ENCODE results near the gene GDAP1L1. TPM values are rescaled to one million over a fixed set of nuclear protein-coding genes. Genes with fewer than 3 reads are reported as not detected.

The GDAP1L1 gene
- total and polyA plus RNA-seq, 8 donors = 0.12 to 3.6 (median 0.40) TPM; not detected in 2

DNA sequence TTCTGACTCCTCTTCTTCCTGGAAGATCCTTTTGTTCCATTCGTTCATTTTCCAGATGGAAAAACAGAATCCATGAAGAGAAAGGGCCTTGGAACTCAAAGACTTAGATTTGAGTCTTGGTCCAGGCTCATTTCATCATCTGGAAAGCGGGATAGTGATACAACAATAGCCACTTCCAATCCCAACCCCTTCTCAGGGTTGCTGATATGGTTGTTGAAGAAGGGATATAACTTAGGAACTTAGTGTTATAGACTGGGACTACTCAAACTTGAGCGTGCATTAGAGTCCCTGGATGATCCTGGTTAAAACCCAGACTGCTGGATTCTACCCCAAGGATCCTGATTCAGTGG lies 1.3 kb downstream of the GDAP1L1 start:
- Histone ChIP-seq H3K4me3 (no peak overlapping the region), H3K9me3 (no peaks in the 10 kb centered on the region), H3K27ac (no peak overlapping the region), H3K4me1 (no peaks in the 10 kb centered on the region), H3K36me3 (no peaks in the 10 kb centered on the region), H3K27me3 (no peaks in the 10 kb centered on the region)
- WGBS, 2 donors = 59 to 63% methylated on average over 3 of the region's 3 CpGs
- TF ChIP-seq, protein P1, sequence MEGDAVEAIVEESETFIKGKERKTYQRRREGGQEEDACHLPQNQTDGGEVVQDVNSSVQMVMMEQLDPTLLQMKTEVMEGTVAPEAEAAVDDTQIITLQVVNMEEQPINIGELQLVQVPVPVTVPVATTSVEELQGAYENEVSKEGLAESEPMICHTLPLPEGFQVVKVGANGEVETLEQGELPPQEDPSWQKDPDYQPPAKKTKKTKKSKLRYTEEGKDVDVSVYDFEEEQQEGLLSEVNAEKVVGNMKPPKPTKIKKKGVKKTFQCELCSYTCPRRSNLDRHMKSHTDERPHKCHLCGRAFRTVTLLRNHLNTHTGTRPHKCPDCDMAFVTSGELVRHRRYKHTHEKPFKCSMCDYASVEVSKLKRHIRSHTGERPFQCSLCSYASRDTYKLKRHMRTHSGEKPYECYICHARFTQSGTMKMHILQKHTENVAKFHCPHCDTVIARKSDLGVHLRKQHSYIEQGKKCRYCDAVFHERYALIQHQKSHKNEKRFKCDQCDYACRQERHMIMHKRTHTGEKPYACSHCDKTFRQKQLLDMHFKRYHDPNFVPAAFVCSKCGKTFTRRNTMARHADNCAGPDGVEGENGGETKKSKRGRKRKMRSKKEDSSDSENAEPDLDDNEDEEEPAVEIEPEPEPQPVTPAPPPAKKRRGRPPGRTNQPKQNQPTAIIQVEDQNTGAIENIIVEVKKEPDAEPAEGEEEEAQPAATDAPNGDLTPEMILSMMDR (IDR thresholded peaks at IDR 0.05) = no peak
- DNase-seq (no peak), FAIRE-seq (no peak), ATAC-seq (no peak)
- intact Hi-C loops (cut with DNase I) = no loop called here

DNA sequence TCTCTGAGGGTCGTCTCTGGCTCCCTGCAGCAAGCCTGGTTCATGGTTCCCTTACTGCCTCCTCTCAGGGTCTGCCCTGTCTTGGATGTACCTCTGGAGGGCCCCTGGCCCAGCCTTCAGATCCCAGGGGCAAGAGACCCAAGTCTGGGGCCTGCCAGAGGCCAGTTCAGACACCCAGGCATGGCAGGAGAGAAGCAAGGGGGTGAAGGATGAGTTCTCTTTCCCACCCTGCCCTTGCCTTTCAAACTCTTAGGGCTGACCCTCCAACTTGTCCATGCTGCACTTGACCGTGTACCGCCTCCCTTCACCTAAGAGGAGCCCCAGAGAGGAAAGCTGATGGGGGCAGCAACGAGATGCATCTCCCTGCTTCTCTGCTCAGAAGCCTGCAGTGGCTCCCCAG lies 4.2 kb downstream of the GDAP1L1 start:
- H3K4me1 ChIP-seq = no peaks in the 10 kb centered on the region
- no peaks in the 10 kb centered on the region for H3K27me3 ChIP-seq
- H3K27ac ChIP-seq = no peak overlapping the region
- TF ChIP-seq, protein P1 (IDR thresholded peaks at IDR 0.05) = no peak
- ATAC-seq (no peak), FAIRE-seq (no peak), DNase-seq (no peak)
- no peaks in the 10 kb centered on the region for H3K9me3 ChIP-seq
- H3K4me3 ChIP-seq = no peak overlapping the region
- WGBS, 2 donors = 64 to 66% methylated on average over 4 of the region's 4 CpGs
- intact Hi-C loops (cut with DNase I) = no loop called here
- H3K36me3 ChIP-seq = no peaks in the 10 kb centered on the region

DNA sequence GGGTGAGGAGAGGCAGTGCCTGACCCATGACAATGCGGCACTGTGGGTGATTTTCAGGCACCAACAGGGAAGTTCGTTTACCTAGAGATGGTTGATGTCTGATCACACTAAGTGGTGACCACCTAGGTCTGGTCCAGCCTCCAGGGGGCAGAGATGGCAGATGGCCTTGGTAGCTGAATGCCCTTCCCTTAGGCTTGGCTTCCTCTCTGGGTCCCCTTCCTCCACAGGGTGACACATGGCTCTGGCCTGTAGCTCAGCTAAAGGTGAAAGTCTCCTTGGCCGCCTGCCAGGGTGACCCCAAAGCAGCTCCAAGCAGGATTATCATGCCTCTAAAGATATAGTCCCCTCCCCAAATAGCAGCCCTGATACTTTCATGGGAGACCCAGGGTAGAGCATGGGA lies 6.4 kb downstream of the GDAP1L1 start:
- ATAC-seq (no peak), DNase-seq (no peak), FAIRE-seq (no peak)
- Histone ChIP-seq H3K27ac (no peak overlapping the region), H3K36me3 (no peaks in the 10 kb centered on the region), H3K9me3 (no peaks in the 10 kb centered on the region), H3K4me1 (no peaks in the 10 kb centered on the region), H3K4me3 (no peak overlapping the region), H3K27me3 (no peaks in the 10 kb centered on the region)
- WGBS, 2 donors = 75 to 79% methylated on average over 3 of the region's 3 CpGs
- intact Hi-C loops (cut with DNase I) = no loop called here
- TF ChIP-seq, protein P1 (IDR thresholded peaks at IDR 0.05) = no peak

DNA sequence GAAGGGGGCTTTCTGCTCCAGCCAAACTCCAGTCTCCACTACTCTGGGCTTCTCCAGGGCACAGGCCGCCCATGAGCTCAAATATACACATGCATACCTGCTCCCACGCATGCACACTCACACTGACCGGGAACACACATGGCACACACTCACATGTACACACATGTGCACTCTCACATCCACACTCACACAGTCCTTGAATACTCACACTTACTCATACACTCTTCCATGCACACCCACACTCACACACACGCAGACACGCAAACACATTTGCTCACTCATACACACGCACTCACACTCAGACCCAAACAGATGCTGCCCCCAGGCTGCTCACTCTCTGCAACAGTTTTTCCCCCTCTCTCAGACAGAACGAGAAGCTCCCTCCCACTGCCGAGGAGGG lies 7.0 kb downstream of the GDAP1L1 start:
- FAIRE-seq = no peak
- Histone ChIP-seq H3K27me3 (no peaks in the 10 kb centered on the region), H3K36me3 (no peaks in the 10 kb centered on the region), H3K4me1 (no peaks in the 10 kb centered on the region), H3K9me3 (no peaks in the 10 kb centered on the region), H3K4me3 (no peak overlapping the region), H3K27ac (no peak overlapping the region)
- TF ChIP-seq, protein P1 (IDR thresholded peaks at IDR 0.05) = no peak
- WGBS, 2 donors = 87 to 92% methylated on average over 8 of the region's 8 CpGs
- no peak for DNase-seq
- ATAC-seq = no peak
- intact Hi-C loops (cut with DNase I) = no loop called here

DNA sequence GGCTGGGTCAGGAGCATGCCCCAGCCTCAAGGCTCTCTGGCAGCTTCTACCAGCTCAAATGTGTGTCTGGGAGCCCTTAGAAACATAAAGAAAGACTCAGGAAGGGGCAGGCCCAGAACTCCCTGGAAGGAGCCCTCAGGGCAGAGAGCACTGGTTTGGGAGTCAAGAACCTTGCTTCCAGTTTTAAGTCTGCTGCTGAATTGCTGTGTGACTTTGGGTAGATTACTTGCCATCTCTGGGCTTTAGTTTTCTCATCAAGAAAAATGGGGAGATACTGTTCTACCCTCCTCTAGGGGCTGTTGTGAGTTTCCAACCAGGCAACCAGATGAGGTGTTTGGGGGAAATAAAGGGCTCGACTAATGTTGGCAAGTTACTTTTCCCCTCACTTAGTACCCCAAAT lies 8.8 kb downstream of the GDAP1L1 start:
- H3K27ac ChIP-seq = no peak overlapping the region
- no peak for DNase-seq
- intact Hi-C loops (cut with DNase I) = no loop called here
- WGBS, 2 donors = 92 to 96% methylated on average over 1 of the region's 1 CpG
- FAIRE-seq = no peak
- ATAC-seq = no peak
- TF ChIP-seq, protein P1 (IDR thresholded peaks at IDR 0.05) = no peak
- no peaks in the 10 kb centered on the region for H3K36me3 ChIP-seq
- no peaks in the 10 kb centered on the region for H3K9me3 ChIP-seq
- H3K4me3 ChIP-seq = no peak overlapping the region
- H3K27me3 ChIP-seq = no peaks in the 10 kb centered on the region
- H3K4me1 ChIP-seq = no peaks in the 10 kb centered on the region
